ENCODE data around the gene NUTM1.
"Not testable (repeated sequence)": the region's sequence is repeated elsewhere in the genome, so short reads cannot be mapped to it uniquely, and the experiment has no call there.

DNA sequence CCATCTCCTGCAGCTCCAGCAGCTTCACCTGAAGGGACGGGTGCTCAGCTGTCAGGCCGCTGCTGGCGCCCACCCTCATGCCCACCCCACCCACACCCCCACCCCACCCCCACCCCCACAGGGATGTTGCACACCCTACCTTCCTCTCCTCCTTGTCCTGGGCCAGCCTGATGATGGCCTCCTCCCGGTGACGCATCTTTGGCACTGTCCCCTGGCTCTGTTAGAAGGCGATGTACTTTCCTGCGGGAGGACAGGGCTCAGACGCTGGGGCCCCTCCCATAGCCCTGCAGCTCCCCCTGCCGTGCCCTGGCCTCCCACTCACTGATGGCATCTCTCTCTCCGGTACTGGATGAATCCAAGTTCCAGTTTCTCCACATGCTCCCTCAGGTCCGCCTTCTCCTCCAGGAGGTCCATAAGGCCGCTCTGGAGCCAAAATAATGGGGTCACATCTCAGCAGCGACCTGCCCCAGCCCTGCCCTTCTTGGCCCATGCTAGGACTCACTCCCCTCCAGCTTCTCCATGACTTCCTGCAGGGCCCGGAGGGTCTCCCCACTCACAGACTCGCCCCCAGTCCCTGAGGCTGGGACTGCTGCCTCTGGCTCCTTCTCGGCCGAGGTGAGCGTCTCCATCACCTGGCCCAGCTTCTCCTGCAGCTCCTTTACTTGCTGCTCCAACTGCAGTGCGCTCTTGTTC lies 38.9 kb downstream of the NUTM1 start:
- TF ChIP-seq, protein P1, sequence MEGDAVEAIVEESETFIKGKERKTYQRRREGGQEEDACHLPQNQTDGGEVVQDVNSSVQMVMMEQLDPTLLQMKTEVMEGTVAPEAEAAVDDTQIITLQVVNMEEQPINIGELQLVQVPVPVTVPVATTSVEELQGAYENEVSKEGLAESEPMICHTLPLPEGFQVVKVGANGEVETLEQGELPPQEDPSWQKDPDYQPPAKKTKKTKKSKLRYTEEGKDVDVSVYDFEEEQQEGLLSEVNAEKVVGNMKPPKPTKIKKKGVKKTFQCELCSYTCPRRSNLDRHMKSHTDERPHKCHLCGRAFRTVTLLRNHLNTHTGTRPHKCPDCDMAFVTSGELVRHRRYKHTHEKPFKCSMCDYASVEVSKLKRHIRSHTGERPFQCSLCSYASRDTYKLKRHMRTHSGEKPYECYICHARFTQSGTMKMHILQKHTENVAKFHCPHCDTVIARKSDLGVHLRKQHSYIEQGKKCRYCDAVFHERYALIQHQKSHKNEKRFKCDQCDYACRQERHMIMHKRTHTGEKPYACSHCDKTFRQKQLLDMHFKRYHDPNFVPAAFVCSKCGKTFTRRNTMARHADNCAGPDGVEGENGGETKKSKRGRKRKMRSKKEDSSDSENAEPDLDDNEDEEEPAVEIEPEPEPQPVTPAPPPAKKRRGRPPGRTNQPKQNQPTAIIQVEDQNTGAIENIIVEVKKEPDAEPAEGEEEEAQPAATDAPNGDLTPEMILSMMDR (IDR thresholded peaks at IDR 0.05): not testable (repeated sequence)
- not testable (repeated sequence) for TF ChIP-seq POLR2A (IDR thresholded peaks at IDR 0.05)

Data from testis (tissue), 2 donors.